GM23338 (cell line): ENCODE data around the gene TJAP1. TPM values are rescaled to one million over a fixed set of nuclear protein-coding genes. Genes with fewer than 3 reads are reported as not detected.
A peak's percentile ranks its signal among the peaks of the same experiment; 100 is the strongest.

Source experiments
- ATAC-seq: fragments of 200-7000 bp; cut with Tn5 transposase; 3 replicates; pipeline ENCODE4 v1.9.1; 2020
- DNase-seq: peaks from one replicate; pipeline ENCODE4 v3.0.0-alpha.2; 2015; ENCODE audit warnings: low spot score
- H2AFZ ChIP-seq: fragments of 200-600 bp; sonication (generic); 2 replicates; pipeline ENCODE4 v1.8.0; 2016; ENCODE audit warnings: antibody characterized with exemption, mild to moderate bottlenecking, moderate library complexity
- H3F3A ChIP-seq: fragments of 200-600 bp; sonication (generic); replicated peaks from 2 replicates; pipeline ENCODE4 v1.8.0; 2017; ENCODE audit warnings: antibody characterized with exemption, mixed run types, low read depth
- H3K27ac ChIP-seq: fragments of 200-600 bp; sonication (generic); 2 replicates; pipeline ENCODE4 v1.6.1; 2016; ENCODE audit warnings: low read depth
- H3K27me3 ChIP-seq: fragments of 200-600 bp; sonication (generic); 2 replicates; pipeline ENCODE4 v1.8.0; 2016; ENCODE audit warnings: mild to moderate bottlenecking, mixed run types, moderate library complexity; ENCODE audit not compliant: insufficient read depth
- H3K36me3 ChIP-seq: fragments of 200-600 bp; sonication (generic); 2 replicates; pipeline ENCODE4 v1.8.0; 2016; ENCODE audit warnings: mild to moderate bottlenecking; ENCODE audit not compliant: insufficient read depth
- H3K4me1 ChIP-seq: fragments of 200-600 bp; sonication (generic); 2 replicates; pipeline ENCODE4 v1.8.0; 2016; ENCODE audit warnings: mild to moderate bottlenecking, moderate library complexity; ENCODE audit not compliant: insufficient read depth
- H3K4me2 ChIP-seq: fragments of 200-600 bp; sonication (generic); 2 replicates; pipeline ENCODE4 v1.7.1; 2017; ENCODE audit warnings: mixed run types
- H3K4me3 ChIP-seq: fragments of 200-600 bp; sonication (generic); 2 replicates; pipeline ENCODE4 v1.6.1; 2016; ENCODE audit warnings: mixed run types
- H3K79me2 ChIP-seq: fragments of 200-600 bp; sonication (generic); replicated peaks from 2 replicates; pipeline ENCODE4 v1.8.0; 2017; ENCODE audit warnings: mild to moderate bottlenecking; ENCODE audit not compliant: insufficient read depth
- H3K9me2 ChIP-seq: fragments of 200-600 bp; sonication (generic); 2 replicates; pipeline ENCODE4 v1.8.0; 2017; ENCODE audit not compliant: insufficient read depth
- H4K20me1 ChIP-seq: fragments of 200-600 bp; sonication (generic); replicated peaks from 2 replicates; pipeline ENCODE4 v1.8.0; 2017; ENCODE audit warnings: mild to moderate bottlenecking; ENCODE audit not compliant: insufficient read depth
- H3K27ac Mint-ChIP-seq: 2 replicates; pipeline ENCODE4 v1.8.0; 2020; ENCODE audit warnings: inconsistent platforms, mild to moderate bottlenecking, moderate library complexity, mixed read lengths
- H3K27me3 Mint-ChIP-seq: 3 replicates; pipeline ENCODE4 v1.8.0; 2022; ENCODE audit warnings: low read depth, mild to moderate bottlenecking, moderate library complexity, mixed read lengths, inconsistent platforms; ENCODE audit not compliant: insufficient read depth, poor library complexity
- H3K36me3 Mint-ChIP-seq: 3 replicates; pipeline ENCODE4 v1.8.0; 2021; ENCODE audit warnings: low read depth, mild to moderate bottlenecking, inconsistent platforms, moderate library complexity, mixed read lengths
- H3K4me1 Mint-ChIP-seq: 3 replicates; pipeline ENCODE4 v1.8.0; 2020; ENCODE audit warnings: mild to moderate bottlenecking, inconsistent platforms, mixed read lengths
- H3K4me3 Mint-ChIP-seq: 3 replicates; pipeline ENCODE4 v1.8.0; 2021; ENCODE audit warnings: moderate library complexity, mild to moderate bottlenecking, inconsistent platforms, mixed read lengths
- H3K9me3 Mint-ChIP-seq: 3 replicates; pipeline ENCODE4 v1.8.0; 2020; ENCODE audit warnings: moderate library complexity, mild to moderate bottlenecking, inconsistent platforms, mixed read lengths
- CREB1 ChIP-seq: fragments of 250-450 bp; sonication (Bioruptor Pico); IDR thresholded peaks from 2 replicates; pipeline ENCODE4 v1.5.0; 2020; ENCODE audit warnings: low read depth, mild to moderate bottlenecking, moderate library complexity
- EZH2 ChIP-seq: fragments of 200-600 bp; sonication (generic); IDR thresholded peaks from one replicate; pipeline ENCODE4 v1.8.0; 2017; ENCODE audit warnings: antibody characterized with exemption, mild to moderate bottlenecking, low read depth; ENCODE audit not compliant: unreplicated experiment
- EZH2phosphoT487 ChIP-seq: fragments of 200-600 bp; sonication (generic); IDR thresholded peaks from one replicate; pipeline ENCODE4 v1.8.1; 2018; ENCODE audit warnings: antibody characterized with exemption; ENCODE audit not compliant: unreplicated experiment
- NANOG ChIP-seq: IDR thresholded peaks from 2 replicates; pipeline ENCODE4 v1.6.1; 2016; ENCODE audit warnings: antibody characterized with exemption, borderline replicate concordance
- POLR2AphosphoS5 ChIP-seq: IDR thresholded peaks from 2 replicates; pipeline ENCODE4 v1.6.1; 2016; ENCODE audit warnings: antibody characterized with exemption, low read depth
- STAT1 ChIP-seq: IDR thresholded peaks from one replicate; pipeline ENCODE4 v1.6.1; 2016; ENCODE audit warnings: antibody characterized with exemption; ENCODE audit not compliant: unreplicated experiment
- ZNF114 ChIP-seq: fragments of 250-450 bp; sonication (Bioruptor Pico); IDR thresholded peaks from 2 replicates; pipeline ENCODE4 v1.5.0; 2020; ENCODE audit warnings: mild to moderate bottlenecking, moderate library complexity
- polyA plus RNA-seq: library from polyadenylated mRNA; unstranded; fragments of >200 nt; fragmentation: Nextera tagmentation; extraction: Ambion mirVana; gene quantifications from 2 replicates; pipeline ENCODE4 v1.2.1, GENCODE V29; 2016
- total RNA-seq: library from RNA; depleted of rRNA; stranded (reverse); fragments of >200 nt; shearing (Covaris generic); gene quantifications from 2 replicates; pipeline ENCODE4 v1.2.3, GENCODE V29; 2014
- TF ChIP-seq, protein P1 (sequence below): fragments of 250-450 bp; sonication (Bioruptor Pico); IDR thresholded peaks from 2 replicates; pipeline ENCODE4 v1.5.0; 2020; ENCODE audit warnings: mild to moderate bottlenecking, moderate library complexity
- TF ChIP-seq, protein P2 (sequence below), 2 experiments: fragments of 200-600 bp in 1 of 2; sonication (generic) in 1 of 2; conservative IDR thresholded peaks; 2 replicates each; pipeline versions ENCODE4 v1.5.1 to v1.6.1; 2016 to 2017; ENCODE audit warnings: antibody characterized with exemption in 2 of 2, low read depth in 2 of 2, mild to moderate bottlenecking in 2 of 2, moderate library complexity in 1 of 2

The TJAP1 gene
- total and polyA plus RNA-seq, 2 experiments from 2014 or later: 17.6 to 34.3 TPM

DNA sequence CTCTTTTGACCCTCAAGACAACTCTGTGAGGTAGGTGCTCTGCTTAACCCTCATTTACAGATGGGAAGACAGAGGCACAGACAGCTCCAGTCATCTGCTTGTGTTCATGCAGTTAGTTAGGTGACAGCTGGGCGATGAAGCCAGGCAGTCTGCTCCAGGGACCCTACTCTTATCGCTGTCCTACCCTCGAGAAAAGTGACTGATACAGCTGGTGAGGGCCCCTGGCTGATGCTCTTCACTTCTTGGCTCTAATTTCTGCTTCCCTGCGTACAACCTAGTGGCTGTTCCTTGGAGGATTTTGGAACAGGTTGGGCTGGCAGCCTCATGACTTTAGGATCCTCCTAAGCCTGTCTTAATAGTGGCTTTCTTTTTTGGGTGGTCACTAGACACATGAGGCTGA, 9.1 kb upstream of the TJAP1 start:
- DNase-seq: no peak
- Mint-ChIP-seq H3K9me3 (no peaks in the 10 kb centered on the region), H3K36me3 (no peaks in the 10 kb centered on the region), H3K27me3 (peaks cover 4% of the 10 kb centered on the region), H3K4me1 (peaks cover 5% of the 10 kb centered on the region), H3K27ac (no peak overlapping the region), H3K4me3 (no peak overlapping the region)
- no peaks in the 10 kb centered on the region for H3K4me1 ChIP-seq
- H2AFZ ChIP-seq: peak overlapping the region; percentile 97; the same call in 1 of the 2 replicates
- H3K36me3 ChIP-seq: no peaks in the 10 kb centered on the region
- no peaks in the 10 kb centered on the region for H3F3A ChIP-seq
- no peaks in the 10 kb centered on the region for H3K27me3 ChIP-seq
- ATAC-seq: no peak
- no peak overlapping the region for H3K4me2 ChIP-seq
- no peaks in the 10 kb centered on the region for H3K79me2 ChIP-seq
- H3K4me3 ChIP-seq: no peak overlapping the region
- H3K27ac ChIP-seq: no peak overlapping the region
- no peaks in the 10 kb centered on the region for H4K20me1 ChIP-seq
- no peaks in the 10 kb centered on the region for H3K9me2 ChIP-seq
- TF ChIP-seq, protein P1, sequence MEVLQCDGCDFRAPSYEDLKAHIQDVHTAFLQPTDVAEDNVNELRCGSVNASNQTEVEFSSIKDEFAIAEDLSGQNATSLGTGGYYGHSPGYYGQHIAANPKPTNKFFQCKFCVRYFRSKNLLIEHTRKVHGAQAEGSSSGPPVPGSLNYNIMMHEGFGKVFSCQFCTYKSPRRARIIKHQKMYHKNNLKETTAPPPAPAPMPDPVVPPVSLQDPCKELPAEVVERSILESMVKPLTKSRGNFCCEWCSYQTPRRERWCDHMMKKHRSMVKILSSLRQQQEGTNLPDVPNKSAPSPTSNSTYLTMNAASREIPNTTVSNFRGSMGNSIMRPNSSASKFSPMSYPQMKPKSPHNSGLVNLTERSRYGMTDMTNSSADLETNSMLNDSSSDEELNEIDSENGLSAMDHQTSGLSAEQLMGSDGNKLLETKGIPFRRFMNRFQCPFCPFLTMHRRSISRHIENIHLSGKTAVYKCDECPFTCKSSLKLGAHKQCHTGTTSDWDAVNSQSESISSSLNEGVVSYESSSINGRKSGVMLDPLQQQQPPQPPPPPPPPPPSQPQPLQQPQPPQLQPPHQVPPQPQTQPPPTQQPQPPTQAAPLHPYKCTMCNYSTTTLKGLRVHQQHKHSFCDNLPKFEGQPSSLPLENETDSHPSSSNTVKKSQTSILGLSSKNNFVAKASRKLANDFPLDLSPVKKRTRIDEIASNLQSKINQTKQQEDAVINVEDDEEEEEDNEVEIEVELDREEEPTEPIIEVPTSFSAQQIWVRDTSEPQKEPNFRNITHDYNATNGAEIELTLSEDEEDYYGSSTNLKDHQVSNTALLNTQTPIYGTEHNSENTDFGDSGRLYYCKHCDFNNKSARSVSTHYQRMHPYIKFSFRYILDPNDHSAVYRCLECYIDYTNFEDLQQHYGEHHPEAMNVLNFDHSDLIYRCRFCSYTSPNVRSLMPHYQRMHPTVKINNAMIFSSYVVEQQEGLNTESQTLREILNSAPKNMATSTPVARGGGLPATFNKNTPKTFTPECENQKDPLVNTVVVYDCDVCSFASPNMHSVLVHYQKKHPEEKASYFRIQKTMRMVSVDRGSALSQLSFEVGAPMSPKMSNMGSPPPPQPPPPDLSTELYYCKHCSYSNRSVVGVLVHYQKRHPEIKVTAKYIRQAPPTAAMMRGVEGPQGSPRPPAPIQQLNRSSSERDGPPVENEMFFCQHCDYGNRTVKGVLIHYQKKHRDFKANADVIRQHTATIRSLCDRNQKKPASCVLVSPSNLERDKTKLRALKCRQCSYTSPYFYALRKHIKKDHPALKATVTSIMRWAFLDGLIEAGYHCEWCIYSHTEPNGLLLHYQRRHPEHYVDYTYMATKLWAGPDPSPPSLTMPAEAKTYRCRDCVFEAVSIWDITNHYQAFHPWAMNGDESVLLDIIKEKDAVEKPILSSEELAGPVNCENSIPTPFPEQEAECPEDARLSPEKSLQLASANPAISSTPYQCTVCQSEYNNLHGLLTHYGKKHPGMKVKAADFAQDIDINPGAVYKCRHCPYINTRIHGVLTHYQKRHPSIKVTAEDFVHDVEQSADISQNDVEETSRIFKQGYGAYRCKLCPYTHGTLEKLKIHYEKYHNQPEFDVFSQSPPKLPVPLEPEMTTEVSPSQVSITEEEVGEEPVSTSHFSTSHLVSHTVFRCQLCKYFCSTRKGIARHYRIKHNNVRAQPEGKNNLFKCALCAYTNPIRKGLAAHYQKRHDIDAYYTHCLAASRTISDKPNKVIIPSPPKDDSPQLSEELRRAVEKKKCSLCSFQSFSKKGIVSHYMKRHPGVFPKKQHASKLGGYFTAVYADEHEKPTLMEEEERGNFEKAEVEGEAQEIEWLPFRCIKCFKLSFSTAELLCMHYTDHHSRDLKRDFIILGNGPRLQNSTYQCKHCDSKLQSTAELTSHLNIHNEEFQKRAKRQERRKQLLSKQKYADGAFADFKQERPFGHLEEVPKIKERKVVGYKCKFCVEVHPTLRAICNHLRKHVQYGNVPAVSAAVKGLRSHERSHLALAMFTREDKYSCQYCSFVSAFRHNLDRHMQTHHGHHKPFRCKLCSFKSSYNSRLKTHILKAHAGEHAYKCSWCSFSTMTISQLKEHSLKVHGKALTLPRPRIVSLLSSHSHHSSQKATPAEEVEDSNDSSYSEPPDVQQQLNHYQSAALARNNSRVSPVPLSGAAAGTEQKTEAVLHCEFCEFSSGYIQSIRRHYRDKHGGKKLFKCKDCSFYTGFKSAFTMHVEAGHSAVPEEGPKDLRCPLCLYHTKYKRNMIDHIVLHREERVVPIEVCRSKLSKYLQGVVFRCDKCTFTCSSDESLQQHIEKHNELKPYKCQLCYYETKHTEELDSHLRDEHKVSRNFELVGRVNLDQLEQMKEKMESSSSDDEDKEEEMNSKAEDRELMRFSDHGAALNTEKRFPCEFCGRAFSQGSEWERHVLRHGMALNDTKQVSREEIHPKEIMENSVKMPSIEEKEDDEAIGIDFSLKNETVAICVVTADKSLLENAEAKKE (CRISPR knock-in tag): no peak
- TF ChIP-seq, protein P2, sequence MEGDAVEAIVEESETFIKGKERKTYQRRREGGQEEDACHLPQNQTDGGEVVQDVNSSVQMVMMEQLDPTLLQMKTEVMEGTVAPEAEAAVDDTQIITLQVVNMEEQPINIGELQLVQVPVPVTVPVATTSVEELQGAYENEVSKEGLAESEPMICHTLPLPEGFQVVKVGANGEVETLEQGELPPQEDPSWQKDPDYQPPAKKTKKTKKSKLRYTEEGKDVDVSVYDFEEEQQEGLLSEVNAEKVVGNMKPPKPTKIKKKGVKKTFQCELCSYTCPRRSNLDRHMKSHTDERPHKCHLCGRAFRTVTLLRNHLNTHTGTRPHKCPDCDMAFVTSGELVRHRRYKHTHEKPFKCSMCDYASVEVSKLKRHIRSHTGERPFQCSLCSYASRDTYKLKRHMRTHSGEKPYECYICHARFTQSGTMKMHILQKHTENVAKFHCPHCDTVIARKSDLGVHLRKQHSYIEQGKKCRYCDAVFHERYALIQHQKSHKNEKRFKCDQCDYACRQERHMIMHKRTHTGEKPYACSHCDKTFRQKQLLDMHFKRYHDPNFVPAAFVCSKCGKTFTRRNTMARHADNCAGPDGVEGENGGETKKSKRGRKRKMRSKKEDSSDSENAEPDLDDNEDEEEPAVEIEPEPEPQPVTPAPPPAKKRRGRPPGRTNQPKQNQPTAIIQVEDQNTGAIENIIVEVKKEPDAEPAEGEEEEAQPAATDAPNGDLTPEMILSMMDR (conservative IDR thresholded peaks at IDR 0.05; ENCODE audit: low read depth in 2 of 2): no peak
- no peak for TF ChIP-seq EZH2phosphoT487
- no peak for TF ChIP-seq CREB1
- no peak for TF ChIP-seq NANOG
- no peak for TF ChIP-seq EZH2
- no peak for TF ChIP-seq POLR2AphosphoS5
- no peak for TF ChIP-seq ZNF114 (CRISPR knock-in tag)
- TF ChIP-seq STAT1: no peak
